Ishikawa (cell line): ENCODE results near the gene LENEP.

Source experiments
- EGR1 ChIP-seq: IDR thresholded peaks from 2 replicates; pipeline ENCODE4 v1.6.1; 2012
- MAX ChIP-seq: IDR thresholded peaks from 2 replicates; pipeline ENCODE4 v1.6.1; 2012
- REST ChIP-seq: IDR thresholded peaks from 2 replicates; pipeline ENCODE4 v1.6.1; 2012; ENCODE audit warnings: low read depth, mild to moderate bottlenecking
- TCF12 ChIP-seq: IDR thresholded peaks from 2 replicates; pipeline ENCODE4 v1.6.1; 2012; ENCODE audit warnings: low read depth

- TF ChIP-seq REST: no peak
- no peak for TF ChIP-seq EGR1
- no peak for TF ChIP-seq MAX
- no peak for TF ChIP-seq TCF12
Measured at GRCh38 chr1:154955039-154955717, 38.2 kb upstream of the LENEP start.
